ENCODE data around the gene COG5. TPM values are rescaled to one million over a fixed set of nuclear protein-coding genes. Genes with fewer than 3 reads are reported as not detected.
A peak's percentile ranks its signal among the peaks of the same experiment; 100 is the strongest.

The COG5 gene
- total RNA-seq, 1 donor from 2014 or later = 55.2 TPM

GRCh38 chr7:107212725-107213124 is 351.0 kb downstream of the COG5 start:
- H3K36me3 ChIP-seq = peaks cover 0 to 19% of the 10 kb centered on the region in 2 donors
- H3K27ac ChIP-seq = no peak overlapping the region
- H3K4me1 ChIP-seq = peaks cover 14% of the 10 kb centered on the region
- H3K4me3 ChIP-seq = no peak overlapping the region
- H3K9me3 ChIP-seq = no peaks in the 10 kb centered on the region
- no peak for TF ChIP-seq POLR2AphosphoS5 (IDR thresholded peaks at IDR 0.05; ENCODE audit: insufficient read depth in 1 of 2, low read depth in 1 of 2)
- TF ChIP-seq, protein P1, sequence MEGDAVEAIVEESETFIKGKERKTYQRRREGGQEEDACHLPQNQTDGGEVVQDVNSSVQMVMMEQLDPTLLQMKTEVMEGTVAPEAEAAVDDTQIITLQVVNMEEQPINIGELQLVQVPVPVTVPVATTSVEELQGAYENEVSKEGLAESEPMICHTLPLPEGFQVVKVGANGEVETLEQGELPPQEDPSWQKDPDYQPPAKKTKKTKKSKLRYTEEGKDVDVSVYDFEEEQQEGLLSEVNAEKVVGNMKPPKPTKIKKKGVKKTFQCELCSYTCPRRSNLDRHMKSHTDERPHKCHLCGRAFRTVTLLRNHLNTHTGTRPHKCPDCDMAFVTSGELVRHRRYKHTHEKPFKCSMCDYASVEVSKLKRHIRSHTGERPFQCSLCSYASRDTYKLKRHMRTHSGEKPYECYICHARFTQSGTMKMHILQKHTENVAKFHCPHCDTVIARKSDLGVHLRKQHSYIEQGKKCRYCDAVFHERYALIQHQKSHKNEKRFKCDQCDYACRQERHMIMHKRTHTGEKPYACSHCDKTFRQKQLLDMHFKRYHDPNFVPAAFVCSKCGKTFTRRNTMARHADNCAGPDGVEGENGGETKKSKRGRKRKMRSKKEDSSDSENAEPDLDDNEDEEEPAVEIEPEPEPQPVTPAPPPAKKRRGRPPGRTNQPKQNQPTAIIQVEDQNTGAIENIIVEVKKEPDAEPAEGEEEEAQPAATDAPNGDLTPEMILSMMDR (IDR thresholded peaks at IDR 0.05) = no peak
- intact Hi-C loops (cut with DNase I) = no loop called here
- no peak for DNase-seq (ENCODE audit: extremely low spot score in 2 of 2)
- H3K27me3 ChIP-seq = no peaks in the 10 kb centered on the region

- no peak overlapping the region for H3K27ac ChIP-seq
- DNase-seq (ENCODE audit: extremely low spot score in 2 of 2) = no peak
- no peaks in the 10 kb centered on the region for H3K9me3 ChIP-seq
- peaks cover 0 to 19% of the 10 kb centered on the region in 2 donors for H3K36me3 ChIP-seq
- intact Hi-C loops (cut with DNase I) = no loop called here
- peaks cover 27% of the 10 kb centered on the region for H3K4me1 ChIP-seq
- H3K27me3 ChIP-seq = no peaks in the 10 kb centered on the region
- no peak overlapping the region for H3K4me3 ChIP-seq
- TF ChIP-seq POLR2AphosphoS5 (IDR thresholded peaks at IDR 0.05; ENCODE audit: insufficient read depth in 1 of 2, low read depth in 1 of 2) = no peak
- TF ChIP-seq, protein P1 (IDR thresholded peaks at IDR 0.05) = no peak
- no peak for TF ChIP-seq POLR2A (IDR thresholded peaks at IDR 0.05)
Observed at GRCh38 chr7:107210400-107210799, 353.3 kb downstream of the COG5 start.

GRCh38 chr7:107209565-107209964 is 354.2 kb downstream of the COG5 start:
- TF ChIP-seq POLR2A (IDR thresholded peaks at IDR 0.05) (no peak), POLR2AphosphoS5 (IDR thresholded peaks at IDR 0.05; ENCODE audit: insufficient read depth in 1 of 2, low read depth in 1 of 2) (no peak)
- TF ChIP-seq, protein P1 (IDR thresholded peaks at IDR 0.05) = no peak
- Histone ChIP-seq H3K9me3 (no peaks in the 10 kb centered on the region), H3K4me3 (no peak overlapping the region), H3K27me3 (no peaks in the 10 kb centered on the region), H3K36me3 (peaks cover 0 to 22% of the 10 kb centered on the region in 2 donors), H3K27ac (peak overlapping the region; percentile 80), H3K4me1 (peaks cover 27% of the 10 kb centered on the region)
- intact Hi-C loops (cut with DNase I) = no loop called here
- no peak for DNase-seq (ENCODE audit: extremely low spot score in 2 of 2)

DNA sequence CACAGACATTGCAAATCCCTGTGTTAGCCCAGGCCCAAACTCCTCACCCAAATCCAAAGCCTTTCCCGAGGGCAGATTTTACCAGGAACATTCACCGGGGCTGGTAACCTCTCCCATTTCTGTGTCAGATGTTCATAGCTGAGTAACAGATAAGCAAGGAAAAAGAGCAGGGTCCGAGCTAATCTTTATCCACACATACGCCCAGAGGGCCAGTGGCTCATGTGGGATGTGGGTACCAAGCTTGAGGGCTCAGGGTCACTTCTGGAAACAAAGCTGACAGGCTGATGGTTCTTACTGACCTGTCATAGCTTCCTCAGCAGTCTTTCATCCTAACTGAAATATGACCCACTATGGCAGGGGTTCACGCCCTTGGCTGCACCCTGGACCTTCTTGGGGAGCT is 355.2 kb downstream of the COG5 start:
- intact Hi-C loops (cut with DNase I) = no loop called here
- no peak overlapping the region for H3K4me3 ChIP-seq
- peaks cover 27% of the 10 kb centered on the region for H3K4me1 ChIP-seq
- DNase-seq (ENCODE audit: extremely low spot score in 2 of 2) = no peak
- H3K27me3 ChIP-seq = no peaks in the 10 kb centered on the region
- H3K36me3 ChIP-seq = peaks cover 0 to 32% of the 10 kb centered on the region in 2 donors
- no peaks in the 10 kb centered on the region for H3K9me3 ChIP-seq
- H3K27ac ChIP-seq = peak overlapping the region; percentile 80
- TF ChIP-seq POLR2A (IDR thresholded peaks at IDR 0.05) = no peak
- no peak for TF ChIP-seq POLR2AphosphoS5 (IDR thresholded peaks at IDR 0.05; ENCODE audit: insufficient read depth in 1 of 2, low read depth in 1 of 2)
- TF ChIP-seq, protein P1 (IDR thresholded peaks at IDR 0.05) = no peak

- no peak for DNase-seq (ENCODE audit: extremely low spot score in 2 of 2)
- no peaks in the 10 kb centered on the region for H3K9me3 ChIP-seq
- no peak overlapping the region for H3K4me3 ChIP-seq
- H3K36me3 ChIP-seq = peaks cover 0 to 37% of the 10 kb centered on the region in 2 donors
- intact Hi-C loops (cut with DNase I) = no loop called here
- H3K4me1 ChIP-seq = peaks cover 27% of the 10 kb centered on the region
- TF ChIP-seq POLR2AphosphoS5 (IDR thresholded peaks at IDR 0.05; ENCODE audit: insufficient read depth in 1 of 2, low read depth in 1 of 2) = peak in 1 of 2 donors; percentile 44
- TF ChIP-seq, protein P1 (IDR thresholded peaks at IDR 0.05) = no peak
- H3K27ac ChIP-seq = peak overlapping the region; percentile 80
- no peaks in the 10 kb centered on the region for H3K27me3 ChIP-seq
Observed at GRCh38 chr7:107208024-107208521, 355.6 kb downstream of the COG5 start.
